HCT116 (cell line): Measurements from ENCODE around the gene RGS7. TPM values are rescaled to one million over a fixed set of nuclear protein-coding genes. Genes with fewer than 3 reads are reported as not detected.

Experiments used
- ATAC-seq: fragments of 200-7000 bp; cut with Tn5 transposase; 2 replicates; pipeline ENCODE4 v1.9.1; 2020; ENCODE audit warnings: mild to moderate bottlenecking, moderate library complexity
- BruUV-seq: library from RNA; stranded (reverse); fragments of 400-500 nt; replicated peaks from 2 replicates; lab custom pipeline; 2021; lab: Mats Ljungman, UMichigan
- CTCF ChIA-PET: fragments of 300-600 bp; sonication (Branson Sonifier 250); formaldehyde crosslinking; loops from one replicate; lab custom pipeline; 2021; ENCODE audit warnings: antibody characterized with exemption; lab: Charles Lee
- POLR2A ChIA-PET: fragments of 300-600, 350-600 bp; sonication (Branson Sonifier 250); formaldehyde crosslinking; loops from one replicate; lab custom pipeline; 2021; ENCODE audit warnings: antibody characterized with exemption; lab: Charles Lee
- RAD21 ChIA-PET, 2 experiments: fragments of 300-600 bp; sonication (Branson Sonifier 250); formaldehyde crosslinking; loops; one replicate each; lab custom pipeline; 2023; ENCODE audit warnings: low total read pairs in 2 of 2; ENCODE audit not compliant: uncharacterized antibody in 2 of 2, unreplicated experiment in 2 of 2, low non-redundant PET in 1 of 2; lab: Charles Lee
- DNase-seq: peaks from one replicate; pipeline ENCODE4 v3.0.0-alpha.2; 2010; ENCODE audit warnings: low read depth, low spot score
- H2AFZ ChIP-seq: fragments of 200-600 bp; shearing (Covaris generic), sonication (generic); 2 replicates; pipeline ENCODE4 v1.6.1; 2017; ENCODE audit warnings: low read depth, mixed run types, mixed read lengths, antibody characterized with exemption, low read length; ENCODE audit not compliant: poor library complexity, severe bottlenecking
- H3K27ac ChIP-seq: 2 replicates; pipeline ENCODE4 v1.5.1; 2012; ENCODE audit warnings: low read depth, low read length
- H3K27me3 ChIP-seq: fragments of 200-600 bp; sonication (generic); 2 replicates; pipeline ENCODE4 v1.6.1; 2016; ENCODE audit warnings: mixed run types, low read length, mixed read lengths; ENCODE audit not compliant: insufficient read depth
- H3K36me3 ChIP-seq, 2 experiments: fragments of 200-500 bp in 1 of 2; fragments of 200-600 bp in 1 of 2; sonication (Bioruptor generic) in 1 of 2; sonication (generic) in 1 of 2; 2 replicates each; pipeline versions ENCODE4 v1.5.1 to v1.6.1; 2014 to 2016; ENCODE audit warnings: low read length in 2 of 2, inconsistent platforms in 1 of 2, mixed read lengths in 1 of 2, mixed run types in 1 of 2; ENCODE audit not compliant: insufficient read depth in 2 of 2, control insufficient read depth in 1 of 2
- H3K4me1 ChIP-seq, 2 experiments: fragments of 200-600 bp in 1 of 2; sonication (generic) in 1 of 2; 2 replicates each; pipeline versions ENCODE4 v1.5.1 to v1.6.1; 2012 to 2017; ENCODE audit warnings: low read length in 2 of 2, inconsistent platforms in 1 of 2, mild to moderate bottlenecking in 1 of 2, mixed read lengths in 1 of 2, mixed run types in 1 of 2, moderate library complexity in 1 of 2; ENCODE audit not compliant: insufficient read depth in 2 of 2, control insufficient read depth in 1 of 2
- H3K4me2 ChIP-seq: fragments of 200-600 bp; sonication (generic); 2 replicates; pipeline ENCODE4 v1.6.1; 2017; ENCODE audit warnings: mixed run types, low read length, mixed read lengths
- H3K4me3 ChIP-seq, 2 experiments: fragments of 200-600 bp in 1 of 2; sonication (generic) in 1 of 2; replicated peaks in 1 of 2; 2 replicates each; pipeline ENCODE4 v1.5.1; 2011 to 2016; ENCODE audit warnings: low read length in 2 of 2, control low read depth in 1 of 2, low read depth in 1 of 2, mild to moderate bottlenecking in 1 of 2, mixed read lengths in 1 of 2, mixed run types in 1 of 2
- H3K79me2 ChIP-seq: fragments of 200-600 bp; sonication (generic); 2 replicates; pipeline ENCODE4 v1.6.1; 2017; ENCODE audit warnings: mild to moderate bottlenecking, mixed run types, low read length, moderate library complexity, mixed read lengths; ENCODE audit not compliant: insufficient read depth
- H3K9ac ChIP-seq: fragments of 200-600 bp; sonication (generic); 2 replicates; pipeline ENCODE4 v1.6.1; 2016; ENCODE audit warnings: low read length, mixed read lengths
- H3K9me2 ChIP-seq: fragments of 200-600 bp; sonication (generic), shearing (Covaris generic); 2 replicates; pipeline ENCODE4 v1.6.1; 2017; ENCODE audit warnings: mixed run types, mild to moderate bottlenecking, moderate library complexity; ENCODE audit not compliant: insufficient read depth
- H3K9me3 ChIP-seq, 2 experiments: fragments of 200-500 bp in 1 of 2; fragments of 200-600 bp in 1 of 2; sonication (Bioruptor generic) in 1 of 2; sonication (generic) in 1 of 2; 2 replicates each; pipeline ENCODE4 v1.6.1; 2014 to 2017; ENCODE audit warnings: low read length in 2 of 2, mixed read lengths in 2 of 2, inconsistent platforms in 1 of 2, low read depth in 1 of 2, mild to moderate bottlenecking in 1 of 2, mixed run types in 1 of 2, moderate library complexity in 1 of 2; ENCODE audit not compliant: control insufficient read depth in 1 of 2, insufficient read depth in 1 of 2
- H4K20me1 ChIP-seq: fragments of 200-600 bp; sonication (generic), shearing (Covaris generic); 2 replicates; pipeline ENCODE4 v1.6.1; 2017; ENCODE audit warnings: mixed run types, mild to moderate bottlenecking, moderate library complexity; ENCODE audit not compliant: insufficient read depth
- CBX3 ChIP-seq: IDR thresholded peaks from 2 replicates; pipeline ENCODE4 v1.6.1; 2012; ENCODE audit warnings: low read depth
- EGR1 ChIP-seq: IDR thresholded peaks from 2 replicates; pipeline ENCODE4 v1.6.1; 2012; ENCODE audit warnings: low read depth
- ELF1 ChIP-seq: IDR thresholded peaks from 2 replicates; pipeline ENCODE4 v1.6.1; 2012; ENCODE audit warnings: low read depth, borderline replicate concordance
- EZH2 ChIP-seq: fragments of 200-600 bp; sonication (generic); IDR thresholded peaks from 2 replicates; pipeline ENCODE4 v1.6.1; 2017; ENCODE audit warnings: antibody characterized with exemption, mixed run types
- FOSL1 ChIP-seq: IDR thresholded peaks from 2 replicates; pipeline ENCODE4 v1.6.1; 2012; ENCODE audit warnings: low read depth
- POLR2AphosphoS5 ChIP-seq: IDR thresholded peaks from 2 replicates; pipeline ENCODE4 v1.6.1; 2011; ENCODE audit warnings: mild to moderate bottlenecking, low read depth, low read length, moderate library complexity
- SIN3A ChIP-seq: IDR thresholded peaks from 2 replicates; pipeline ENCODE4 v1.6.1; 2012; ENCODE audit warnings: low read depth
- SP1 ChIP-seq: IDR thresholded peaks from 2 replicates; pipeline ENCODE4 v1.6.1; 2012; ENCODE audit warnings: low read depth
- SRF ChIP-seq: IDR thresholded peaks from 2 replicates; pipeline ENCODE4 v1.6.1; 2012; ENCODE audit warnings: low read depth
- YY1 ChIP-seq: IDR thresholded peaks from 2 replicates; pipeline ENCODE4 v1.6.1; 2011; ENCODE audit warnings: low read length, low read depth, moderate library complexity, mild to moderate bottlenecking; ENCODE audit not compliant: insufficient replicate concordance; ENCODE audit errors: extremely low read depth
- ZFX ChIP-seq: fragments of 450-650 bp; IDR thresholded peaks from 2 replicates; pipeline ENCODE4 v1.6.1; 2017
- ZNF274 ChIP-seq: fragments of 200-500 bp; sonication (Bioruptor generic); IDR thresholded peaks from 2 replicates; pipeline ENCODE4 v1.6.1; 2014; ENCODE audit warnings: mild to moderate bottlenecking, low read depth, low read length, inconsistent platforms
- intact Hi-C: fragments of 100-400 bp; cut with micrococcal nuclease; formaldehyde crosslinking; loops from 2 replicates; pipeline ENCODE4 v1.10.0; 2022
- total RNA-seq: library from RNA; stranded (reverse); gene quantifications from one replicate; pipeline ENCODE4 v1.2.1, GENCODE V29; 2021; ENCODE audit not compliant: unreplicated experiment
- TF ChIP-seq, protein P1 (sequence below): IDR thresholded peaks from 2 replicates; pipeline ENCODE4 v1.6.1; 2012; ENCODE audit warnings: low read depth
- TF ChIP-seq, protein P2 (sequence below): IDR thresholded peaks from 2 replicates; pipeline ENCODE4 v1.6.1; 2012
- TF ChIP-seq, protein P3 (sequence below): IDR thresholded peaks from 2 replicates; pipeline ENCODE4 v1.6.1; 2012
- TF ChIP-seq, protein P4 (sequence below), 3 experiments: fragments of 200-600 bp in 1 of 3; sonication (generic) in 1 of 3; IDR thresholded peaks in 2 of 3; conservative IDR thresholded peaks in 1 of 3; 2 replicates each; pipeline ENCODE4 v1.5.1; 2012 to 2017; ENCODE audit warnings: low read depth in 2 of 3, low read length in 2 of 3, antibody characterized with exemption in 1 of 3, borderline replicate concordance in 1 of 3, control low read depth in 1 of 3, mild to moderate bottlenecking in 1 of 3, mixed read lengths in 1 of 3, mixed run types in 1 of 3, moderate library complexity in 1 of 3; ENCODE audit not compliant: insufficient read depth in 1 of 3

RGS7 gene
- total RNA-seq, 1 experiment from 2014 or later = not detected

DNA sequence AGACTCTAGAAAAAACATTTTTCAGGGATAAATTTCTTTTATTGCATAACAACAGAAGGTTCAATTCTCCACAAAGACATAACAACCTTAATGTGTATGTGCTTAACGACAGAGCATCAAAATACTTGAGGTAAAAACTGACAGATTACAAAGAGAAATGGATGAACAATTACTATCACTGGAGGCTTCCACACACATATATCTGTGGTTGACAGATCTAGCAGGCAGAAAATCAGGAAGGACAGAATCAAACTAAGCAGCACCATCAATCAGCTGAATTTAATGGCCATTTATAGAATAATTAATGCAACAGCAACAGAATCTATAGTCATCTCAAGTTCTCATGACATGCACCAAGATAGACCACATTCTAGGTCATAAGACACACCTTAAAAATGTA lies 439.0 kb downstream of the RGS7 start (continued):
- TF ChIP-seq, protein P1, sequence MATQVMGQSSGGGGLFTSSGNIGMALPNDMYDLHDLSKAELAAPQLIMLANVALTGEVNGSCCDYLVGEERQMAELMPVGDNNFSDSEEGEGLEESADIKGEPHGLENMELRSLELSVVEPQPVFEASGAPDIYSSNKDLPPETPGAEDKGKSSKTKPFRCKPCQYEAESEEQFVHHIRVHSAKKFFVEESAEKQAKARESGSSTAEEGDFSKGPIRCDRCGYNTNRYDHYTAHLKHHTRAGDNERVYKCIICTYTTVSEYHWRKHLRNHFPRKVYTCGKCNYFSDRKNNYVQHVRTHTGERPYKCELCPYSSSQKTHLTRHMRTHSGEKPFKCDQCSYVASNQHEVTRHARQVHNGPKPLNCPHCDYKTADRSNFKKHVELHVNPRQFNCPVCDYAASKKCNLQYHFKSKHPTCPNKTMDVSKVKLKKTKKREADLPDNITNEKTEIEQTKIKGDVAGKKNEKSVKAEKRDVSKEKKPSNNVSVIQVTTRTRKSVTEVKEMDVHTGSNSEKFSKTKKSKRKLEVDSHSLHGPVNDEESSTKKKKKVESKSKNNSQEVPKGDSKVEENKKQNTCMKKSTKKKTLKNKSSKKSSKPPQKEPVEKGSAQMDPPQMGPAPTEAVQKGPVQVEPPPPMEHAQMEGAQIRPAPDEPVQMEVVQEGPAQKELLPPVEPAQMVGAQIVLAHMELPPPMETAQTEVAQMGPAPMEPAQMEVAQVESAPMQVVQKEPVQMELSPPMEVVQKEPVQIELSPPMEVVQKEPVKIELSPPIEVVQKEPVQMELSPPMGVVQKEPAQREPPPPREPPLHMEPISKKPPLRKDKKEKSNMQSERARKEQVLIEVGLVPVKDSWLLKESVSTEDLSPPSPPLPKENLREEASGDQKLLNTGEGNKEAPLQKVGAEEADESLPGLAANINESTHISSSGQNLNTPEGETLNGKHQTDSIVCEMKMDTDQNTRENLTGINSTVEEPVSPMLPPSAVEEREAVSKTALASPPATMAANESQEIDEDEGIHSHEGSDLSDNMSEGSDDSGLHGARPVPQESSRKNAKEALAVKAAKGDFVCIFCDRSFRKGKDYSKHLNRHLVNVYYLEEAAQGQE = no peak
- TF ChIP-seq YY1 (no peak), EGR1 (no peak), SRF (no peak), POLR2AphosphoS5 (no peak), EZH2 (no peak), SP1 (no peak)
- TF ChIP-seq, protein P2, sequence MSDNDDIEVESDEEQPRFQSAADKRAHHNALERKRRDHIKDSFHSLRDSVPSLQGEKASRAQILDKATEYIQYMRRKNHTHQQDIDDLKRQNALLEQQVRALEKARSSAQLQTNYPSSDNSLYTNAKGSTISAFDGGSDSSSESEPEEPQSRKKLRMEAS = no peak

DNA sequence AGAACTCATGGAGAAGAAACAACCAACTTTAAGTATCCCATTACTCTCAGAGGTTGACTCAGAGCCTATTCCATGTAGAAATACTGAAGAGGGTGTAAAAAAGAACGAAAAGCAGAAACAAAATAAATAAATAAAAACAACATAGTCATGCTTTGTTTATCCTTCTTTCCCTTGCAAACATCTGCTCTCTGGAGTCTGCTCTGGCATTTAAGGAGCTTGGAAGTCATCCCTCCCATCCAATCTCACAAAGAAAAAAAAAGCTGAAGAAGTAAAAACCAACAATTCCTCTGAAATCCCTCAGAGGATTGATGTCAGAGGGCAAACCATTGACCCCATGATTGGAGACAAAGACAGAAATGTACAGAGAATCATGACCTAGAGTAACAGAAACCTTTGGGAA lies 442.5 kb downstream of the RGS7 start:
- H3K9me2 ChIP-seq = no peaks in the 10 kb centered on the region
- H3K4me1 ChIP-seq = no peaks in the 10 kb centered on the region
- no peak overlapping the region for H3K9ac ChIP-seq
- H3K27me3 ChIP-seq = no peaks in the 10 kb centered on the region
- no peak overlapping the region for H3K4me2 ChIP-seq
- no peak overlapping the region for H3K4me3 ChIP-seq
- no peak overlapping the region for H3K27ac ChIP-seq
- H3K36me3 ChIP-seq = no peaks in the 10 kb centered on the region
- intact Hi-C loops = no loop called here
- CTCF ChIA-PET = no interaction called here
- no peaks in the 10 kb centered on the region for H3K79me2 ChIP-seq
- peaks cover 8 to 10% of the 10 kb centered on the region in 2 experiments; a peak in 2 of 4 replicates for H3K9me3 ChIP-seq
- POLR2A ChIA-PET = no interaction called here
- no peak for ATAC-seq
- DNase-seq = no peak
- RAD21 ChIA-PET = no interaction called here
- H4K20me1 ChIP-seq = no peaks in the 10 kb centered on the region
- no TSS peak for BruUV-seq
- no peak overlapping the region for H2AFZ ChIP-seq
- TF ChIP-seq SIN3A (no peak), EGR1 (no peak), FOSL1 (no peak), ZFX (no peak), YY1 (no peak), ELF1 (no peak), CBX3 (no peak), ZNF274 (no peak)
- TF ChIP-seq, protein P2 = no peak
- TF ChIP-seq, protein P3, sequence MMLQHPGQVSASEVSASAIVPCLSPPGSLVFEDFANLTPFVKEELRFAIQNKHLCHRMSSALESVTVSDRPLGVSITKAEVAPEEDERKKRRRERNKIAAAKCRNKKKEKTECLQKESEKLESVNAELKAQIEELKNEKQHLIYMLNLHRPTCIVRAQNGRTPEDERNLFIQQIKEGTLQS = no peak
- TF ChIP-seq, protein P1 = no peak
- TF ChIP-seq, protein P4, sequence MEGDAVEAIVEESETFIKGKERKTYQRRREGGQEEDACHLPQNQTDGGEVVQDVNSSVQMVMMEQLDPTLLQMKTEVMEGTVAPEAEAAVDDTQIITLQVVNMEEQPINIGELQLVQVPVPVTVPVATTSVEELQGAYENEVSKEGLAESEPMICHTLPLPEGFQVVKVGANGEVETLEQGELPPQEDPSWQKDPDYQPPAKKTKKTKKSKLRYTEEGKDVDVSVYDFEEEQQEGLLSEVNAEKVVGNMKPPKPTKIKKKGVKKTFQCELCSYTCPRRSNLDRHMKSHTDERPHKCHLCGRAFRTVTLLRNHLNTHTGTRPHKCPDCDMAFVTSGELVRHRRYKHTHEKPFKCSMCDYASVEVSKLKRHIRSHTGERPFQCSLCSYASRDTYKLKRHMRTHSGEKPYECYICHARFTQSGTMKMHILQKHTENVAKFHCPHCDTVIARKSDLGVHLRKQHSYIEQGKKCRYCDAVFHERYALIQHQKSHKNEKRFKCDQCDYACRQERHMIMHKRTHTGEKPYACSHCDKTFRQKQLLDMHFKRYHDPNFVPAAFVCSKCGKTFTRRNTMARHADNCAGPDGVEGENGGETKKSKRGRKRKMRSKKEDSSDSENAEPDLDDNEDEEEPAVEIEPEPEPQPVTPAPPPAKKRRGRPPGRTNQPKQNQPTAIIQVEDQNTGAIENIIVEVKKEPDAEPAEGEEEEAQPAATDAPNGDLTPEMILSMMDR (IDR thresholded peaks at IDR 0.05 in 2 of 3, conservative IDR thresholded peaks at IDR 0.05 in 1 of 3; ENCODE audit: borderline replicate concordance in 1 of 3, insufficient read depth in 1 of 3, low read depth in 2 of 3, low read length in 2 of 3) = no peak
